ENCODE data around the gene ALKBH6. TPM values are rescaled to one million over a fixed set of nuclear protein-coding genes. Genes with fewer than 3 reads are reported as not detected.

Gene ALKBH6
- total RNA-seq, 3 donors from 2014 or later (not counting 1 experiment from before 2014, with no cell fraction given): 39.0 to 57.3 (median 48.1) TPM

GRCh38 chr19:36049080-36049698 is 35.2 kb upstream of the ALKBH6 start:
- Mint-ChIP-seq H3K27me3 (ENCODE audit: low read depth in 2 of 2) (no peaks in the 10 kb centered on the region), H3K27ac (no peak overlapping the region), H3K9me3 (no peaks in the 10 kb centered on the region), H3K4me1 (peaks cover 15 to 20% of the 10 kb centered on the region in 2 donors), H3K4me3 (no peak overlapping the region), H3K36me3 (no peaks in the 10 kb centered on the region)
- intact Hi-C loops (cut with micrococcal nuclease): no loop called here
- TF ChIP-seq, protein P1, sequence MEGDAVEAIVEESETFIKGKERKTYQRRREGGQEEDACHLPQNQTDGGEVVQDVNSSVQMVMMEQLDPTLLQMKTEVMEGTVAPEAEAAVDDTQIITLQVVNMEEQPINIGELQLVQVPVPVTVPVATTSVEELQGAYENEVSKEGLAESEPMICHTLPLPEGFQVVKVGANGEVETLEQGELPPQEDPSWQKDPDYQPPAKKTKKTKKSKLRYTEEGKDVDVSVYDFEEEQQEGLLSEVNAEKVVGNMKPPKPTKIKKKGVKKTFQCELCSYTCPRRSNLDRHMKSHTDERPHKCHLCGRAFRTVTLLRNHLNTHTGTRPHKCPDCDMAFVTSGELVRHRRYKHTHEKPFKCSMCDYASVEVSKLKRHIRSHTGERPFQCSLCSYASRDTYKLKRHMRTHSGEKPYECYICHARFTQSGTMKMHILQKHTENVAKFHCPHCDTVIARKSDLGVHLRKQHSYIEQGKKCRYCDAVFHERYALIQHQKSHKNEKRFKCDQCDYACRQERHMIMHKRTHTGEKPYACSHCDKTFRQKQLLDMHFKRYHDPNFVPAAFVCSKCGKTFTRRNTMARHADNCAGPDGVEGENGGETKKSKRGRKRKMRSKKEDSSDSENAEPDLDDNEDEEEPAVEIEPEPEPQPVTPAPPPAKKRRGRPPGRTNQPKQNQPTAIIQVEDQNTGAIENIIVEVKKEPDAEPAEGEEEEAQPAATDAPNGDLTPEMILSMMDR (IDR thresholded peaks at IDR 0.05): no peak
- no peak overlapping the region for H3K27ac ChIP-seq (ENCODE audit: low read length)
- DNase-seq (no peak), ATAC-seq (no peak)
- no peaks in the 10 kb centered on the region for H3K27me3 ChIP-seq (ENCODE audit: control insufficient read depth, insufficient read depth, low read length)
- no peaks in the 10 kb centered on the region for H3K36me3 ChIP-seq (ENCODE audit: control insufficient read depth, insufficient read depth, low read length)
- no peaks in the 10 kb centered on the region for H3K9me3 ChIP-seq (ENCODE audit: control insufficient read depth, insufficient read depth, low read length)
- 100% methylated on average over 2 of the region's 4 CpGs for WGBS (ENCODE audit: insufficient coverage)
- no peak overlapping the region for H3K4me3 ChIP-seq (ENCODE audit: low read length)
- H3K4me1 ChIP-seq (ENCODE audit: control insufficient read depth, insufficient read depth, low read length): peaks cover 9% of the 10 kb centered on the region

GRCh38 chr19:36047835-36048234 is 33.8 kb upstream of the ALKBH6 start:
- no peaks in the 10 kb centered on the region for H3K27me3 Mint-ChIP-seq (ENCODE audit: low read depth in 2 of 2)
- H3K4me3 Mint-ChIP-seq: no peak overlapping the region
- Histone ChIP-seq H3K9me3 (ENCODE audit: control insufficient read depth, insufficient read depth, low read length) (no peaks in the 10 kb centered on the region), H3K27ac (ENCODE audit: low read length) (no peak overlapping the region), H3K36me3 (ENCODE audit: control insufficient read depth, insufficient read depth, low read length) (no peaks in the 10 kb centered on the region), H3K27me3 (ENCODE audit: control insufficient read depth, insufficient read depth, low read length) (no peaks in the 10 kb centered on the region), H3K4me1 (ENCODE audit: control insufficient read depth, insufficient read depth, low read length) (no peaks in the 10 kb centered on the region), H3K4me3 (ENCODE audit: low read length) (no peak overlapping the region)
- DNase-seq (no peak), ATAC-seq (no peak)
- peaks cover 7 to 11% of the 10 kb centered on the region in 2 donors for H3K4me1 Mint-ChIP-seq
- H3K9me3 Mint-ChIP-seq: no peaks in the 10 kb centered on the region
- TF ChIP-seq, protein P1 (IDR thresholded peaks at IDR 0.05): no peak
- intact Hi-C loops (cut with micrococcal nuclease): no loop called here
- H3K27ac Mint-ChIP-seq: no peak overlapping the region
- H3K36me3 Mint-ChIP-seq: no peaks in the 10 kb centered on the region

GRCh38 chr19:36046443-36047050 is 32.5 kb upstream of the ALKBH6 start:
- no peaks in the 10 kb centered on the region for H3K36me3 Mint-ChIP-seq
- H3K9me3 Mint-ChIP-seq: no peaks in the 10 kb centered on the region
- Histone ChIP-seq H3K9me3 (ENCODE audit: control insufficient read depth, insufficient read depth, low read length) (no peaks in the 10 kb centered on the region), H3K4me3 (ENCODE audit: low read length) (no peak overlapping the region), H3K4me1 (ENCODE audit: control insufficient read depth, insufficient read depth, low read length) (no peaks in the 10 kb centered on the region), H3K27ac (ENCODE audit: low read length) (no peak overlapping the region), H3K36me3 (ENCODE audit: control insufficient read depth, insufficient read depth, low read length) (no peaks in the 10 kb centered on the region), H3K27me3 (ENCODE audit: control insufficient read depth, insufficient read depth, low read length) (no peaks in the 10 kb centered on the region)
- H3K27me3 Mint-ChIP-seq (ENCODE audit: low read depth in 2 of 2): no peaks in the 10 kb centered on the region
- H3K4me3 Mint-ChIP-seq: no peak overlapping the region
- no peak overlapping the region for H3K27ac Mint-ChIP-seq
- TF ChIP-seq, protein P1 (IDR thresholded peaks at IDR 0.05): no peak
- intact Hi-C loops (cut with micrococcal nuclease): no loop called here
- ATAC-seq (no peak), DNase-seq (no peak)
- WGBS (ENCODE audit: insufficient coverage): 92% methylated on average over 5 of the region's 5 CpGs
- peaks cover 6 to 11% of the 10 kb centered on the region in 2 donors for H3K4me1 Mint-ChIP-seq

- intact Hi-C loops (cut with micrococcal nuclease): no loop called here
- WGBS (ENCODE audit: insufficient coverage): 100% methylated on average over 2 of the region's 2 CpGs
- no peak overlapping the region for H3K27ac ChIP-seq (ENCODE audit: low read length)
- Mint-ChIP-seq H3K27me3 (ENCODE audit: low read depth in 2 of 2) (no peaks in the 10 kb centered on the region), H3K4me1 (no peaks in the 10 kb centered on the region), H3K27ac (no peak overlapping the region), H3K9me3 (no peaks in the 10 kb centered on the region), H3K36me3 (no peaks in the 10 kb centered on the region), H3K4me3 (no peak overlapping the region)
- no peaks in the 10 kb centered on the region for H3K9me3 ChIP-seq (ENCODE audit: control insufficient read depth, insufficient read depth, low read length)
- no peaks in the 10 kb centered on the region for H3K36me3 ChIP-seq (ENCODE audit: control insufficient read depth, insufficient read depth, low read length)
- no peaks in the 10 kb centered on the region for H3K4me1 ChIP-seq (ENCODE audit: control insufficient read depth, insufficient read depth, low read length)
- H3K4me3 ChIP-seq (ENCODE audit: low read length): no peak overlapping the region
- DNase-seq (no peak), ATAC-seq (no peak)
- no peaks in the 10 kb centered on the region for H3K27me3 ChIP-seq (ENCODE audit: control insufficient read depth, insufficient read depth, low read length)
- TF ChIP-seq, protein P1 (IDR thresholded peaks at IDR 0.05): no peak
Measured at GRCh38 chr19:36043952-36044351, 29.9 kb upstream of the ALKBH6 start.

Data from natural killer cell (primary cell).